Neural progenitor cell (in vitro differentiated cells): ENCODE measurements around the gene PLIN5.

Source experiments
- EZH2 ChIP-seq: fragments of 200-600 bp; sonication (generic); IDR thresholded peaks from 2 replicates; pipeline ENCODE4 v1.6.1; 2017; ENCODE audit warnings: antibody characterized with exemption, mild to moderate bottlenecking, moderate library complexity
- TF ChIP-seq, protein P1 (sequence below): fragments of 200-600 bp; sonication (generic); IDR thresholded peaks from 2 replicates; pipeline ENCODE4 v1.5.1; 2017; ENCODE audit warnings: antibody characterized with exemption, mild to moderate bottlenecking

GRCh38 chr19:4474514-4475022 lies 60.5 kb downstream of the PLIN5 start:
- TF ChIP-seq, protein P1, sequence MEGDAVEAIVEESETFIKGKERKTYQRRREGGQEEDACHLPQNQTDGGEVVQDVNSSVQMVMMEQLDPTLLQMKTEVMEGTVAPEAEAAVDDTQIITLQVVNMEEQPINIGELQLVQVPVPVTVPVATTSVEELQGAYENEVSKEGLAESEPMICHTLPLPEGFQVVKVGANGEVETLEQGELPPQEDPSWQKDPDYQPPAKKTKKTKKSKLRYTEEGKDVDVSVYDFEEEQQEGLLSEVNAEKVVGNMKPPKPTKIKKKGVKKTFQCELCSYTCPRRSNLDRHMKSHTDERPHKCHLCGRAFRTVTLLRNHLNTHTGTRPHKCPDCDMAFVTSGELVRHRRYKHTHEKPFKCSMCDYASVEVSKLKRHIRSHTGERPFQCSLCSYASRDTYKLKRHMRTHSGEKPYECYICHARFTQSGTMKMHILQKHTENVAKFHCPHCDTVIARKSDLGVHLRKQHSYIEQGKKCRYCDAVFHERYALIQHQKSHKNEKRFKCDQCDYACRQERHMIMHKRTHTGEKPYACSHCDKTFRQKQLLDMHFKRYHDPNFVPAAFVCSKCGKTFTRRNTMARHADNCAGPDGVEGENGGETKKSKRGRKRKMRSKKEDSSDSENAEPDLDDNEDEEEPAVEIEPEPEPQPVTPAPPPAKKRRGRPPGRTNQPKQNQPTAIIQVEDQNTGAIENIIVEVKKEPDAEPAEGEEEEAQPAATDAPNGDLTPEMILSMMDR = no peak
- no peak for TF ChIP-seq EZH2
